IPS-15b (cell line): ENCODE measurements around the gene ATP1A2.

Source experiments
- H3K27me3 ChIP-seq: one replicate; pipeline ENCODE4 v1.6.1; 2013; ENCODE audit warnings: low read length; ENCODE audit not compliant: control insufficient read depth, insufficient read depth
- H3K36me3 ChIP-seq: one replicate; pipeline ENCODE4 v1.6.1; 2013; ENCODE audit warnings: low read length; ENCODE audit not compliant: control insufficient read depth, insufficient read depth
- H3K4me1 ChIP-seq: one replicate; pipeline ENCODE4 v1.6.1; 2013; ENCODE audit warnings: mild to moderate bottlenecking, low read length; ENCODE audit not compliant: control insufficient read depth, insufficient read depth
- H3K4me3 ChIP-seq: one replicate; pipeline ENCODE4 v1.5.1; 2013; ENCODE audit warnings: low read depth, low read length
- H3K9ac ChIP-seq: one replicate; pipeline ENCODE4 v1.6.1; 2013; ENCODE audit warnings: low read depth, mild to moderate bottlenecking, low read length
- H3K9me3 ChIP-seq: one replicate; pipeline ENCODE4 v1.6.1; 2013; ENCODE audit warnings: mild to moderate bottlenecking, low read length; ENCODE audit not compliant: control insufficient read depth, insufficient read depth

ATP1A2 gene

GRCh38 chr1:160130486-160130885 is 14.9 kb downstream of the ATP1A2 start:
- H3K36me3 ChIP-seq: peaks cover 39% of the 10 kb centered on the region
- no peak overlapping the region for H3K4me3 ChIP-seq
- H3K27me3 ChIP-seq: no peaks in the 10 kb centered on the region
- H3K9ac ChIP-seq: no peak overlapping the region
- no peaks in the 10 kb centered on the region for H3K4me1 ChIP-seq
- H3K9me3 ChIP-seq: no peaks in the 10 kb centered on the region

GRCh38 chr1:160130939-160131338 is 15.4 kb downstream of the ATP1A2 start:
- Histone ChIP-seq H3K36me3 (peaks cover 39% of the 10 kb centered on the region), H3K9me3 (no peaks in the 10 kb centered on the region), H3K27me3 (no peaks in the 10 kb centered on the region), H3K4me1 (no peaks in the 10 kb centered on the region), H3K4me3 (no peak overlapping the region), H3K9ac (no peak overlapping the region)

GRCh38 chr1:160131803-160132565 is 16.4 kb downstream of the ATP1A2 start:
- Histone ChIP-seq H3K36me3 (peaks cover 39% of the 10 kb centered on the region), H3K27me3 (no peaks in the 10 kb centered on the region), H3K4me3 (no peak overlapping the region), H3K9me3 (no peaks in the 10 kb centered on the region), H3K9ac (no peak overlapping the region), H3K4me1 (no peaks in the 10 kb centered on the region)

- Histone ChIP-seq H3K36me3 (peaks cover 33% of the 10 kb centered on the region), H3K4me1 (no peaks in the 10 kb centered on the region), H3K9ac (no peak overlapping the region), H3K4me3 (no peak overlapping the region), H3K9me3 (no peaks in the 10 kb centered on the region), H3K27me3 (no peaks in the 10 kb centered on the region)
Measured at GRCh38 chr1:160133990-160134770, 18.6 kb downstream of the ATP1A2 start.

- peaks cover 26% of the 10 kb centered on the region for H3K36me3 ChIP-seq
- no peaks in the 10 kb centered on the region for H3K9me3 ChIP-seq
- H3K9ac ChIP-seq: no peak overlapping the region
- no peaks in the 10 kb centered on the region for H3K27me3 ChIP-seq
- H3K4me3 ChIP-seq: no peak overlapping the region
- H3K4me1 ChIP-seq: no peaks in the 10 kb centered on the region
Measured at GRCh38 chr1:160134791-160135572, 19.4 kb downstream of the ATP1A2 start.

GRCh38 chr1:160136121-160136925 is 20.8 kb downstream of the ATP1A2 start:
- no peaks in the 10 kb centered on the region for H3K9me3 ChIP-seq
- H3K4me3 ChIP-seq: no peak overlapping the region
- H3K4me1 ChIP-seq: no peaks in the 10 kb centered on the region
- no peaks in the 10 kb centered on the region for H3K27me3 ChIP-seq
- H3K36me3 ChIP-seq: peaks cover 17% of the 10 kb centered on the region
- H3K9ac ChIP-seq: no peak overlapping the region

- Histone ChIP-seq H3K36me3 (peaks cover 15% of the 10 kb centered on the region), H3K9ac (no peak overlapping the region), H3K4me1 (no peaks in the 10 kb centered on the region), H3K9me3 (no peaks in the 10 kb centered on the region), H3K4me3 (no peak overlapping the region), H3K27me3 (no peaks in the 10 kb centered on the region)
Measured at GRCh38 chr1:160136926-160137200, 21.3 kb downstream of the ATP1A2 start.

GRCh38 chr1:160137216-160137862 is 21.8 kb downstream of the ATP1A2 start:
- Histone ChIP-seq H3K27me3 (no peaks in the 10 kb centered on the region), H3K9ac (no peak overlapping the region), H3K36me3 (peaks cover 12% of the 10 kb centered on the region), H3K4me1 (no peaks in the 10 kb centered on the region), H3K4me3 (no peak overlapping the region), H3K9me3 (no peaks in the 10 kb centered on the region)

GRCh38 chr1:160139840-160140239 is 24.3 kb downstream of the ATP1A2 start:
- H3K9ac ChIP-seq: no peak overlapping the region
- no peaks in the 10 kb centered on the region for H3K27me3 ChIP-seq
- no peaks in the 10 kb centered on the region for H3K9me3 ChIP-seq
- no peaks in the 10 kb centered on the region for H3K4me1 ChIP-seq
- H3K36me3 ChIP-seq: peaks cover 12% of the 10 kb centered on the region
- no peak overlapping the region for H3K4me3 ChIP-seq

GRCh38 chr1:160143695-160144094 is 28.1 kb downstream of the ATP1A2 start:
- Histone ChIP-seq H3K9me3 (no peaks in the 10 kb centered on the region), H3K4me1 (no peaks in the 10 kb centered on the region), H3K27me3 (no peaks in the 10 kb centered on the region), H3K4me3 (no peak overlapping the region), H3K36me3 (no peaks in the 10 kb centered on the region), H3K9ac (no peak overlapping the region)

GRCh38 chr1:160144921-160145320 is 29.4 kb downstream of the ATP1A2 start:
- Histone ChIP-seq H3K4me3 (no peak overlapping the region), H3K9ac (no peak overlapping the region), H3K27me3 (no peaks in the 10 kb centered on the region), H3K9me3 (no peaks in the 10 kb centered on the region), H3K36me3 (no peaks in the 10 kb centered on the region), H3K4me1 (no peaks in the 10 kb centered on the region)
